HG03196 (cell line): ENCODE measurements around the gene GCK.
"Not testable (repeated sequence)": the region's sequence is repeated elsewhere in the genome, so short reads cannot be mapped to it uniquely, and the experiment has no call there.

Source experiments
- ATAC-seq: cut with Tn5 transposase; IDR thresholded peaks from one replicate; pipeline ENCODE4 v1.9.1; 2021; ENCODE audit not compliant: unreplicated experiment

Gene GCK

DNA sequence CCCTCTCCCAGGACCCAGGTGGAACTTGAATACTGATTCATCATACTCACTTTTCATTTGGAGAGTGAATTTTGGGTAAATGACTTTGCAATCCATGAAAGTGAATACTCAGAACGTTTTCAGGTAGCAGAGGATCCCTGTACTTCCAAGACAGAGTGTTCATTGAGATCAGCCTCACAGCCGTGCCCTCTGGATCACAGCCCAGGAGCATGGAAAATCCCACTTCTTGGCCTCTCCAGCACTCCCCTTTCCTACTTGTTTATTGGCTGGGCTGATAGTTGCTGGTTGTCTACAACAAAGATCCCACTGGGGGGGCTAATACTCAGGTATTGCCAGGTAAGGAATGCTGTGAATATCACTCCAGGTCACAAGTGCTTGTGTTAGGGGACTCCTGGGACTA is 5.9 kb downstream of the GCK start:
- ATAC-seq: no peak

DNA sequence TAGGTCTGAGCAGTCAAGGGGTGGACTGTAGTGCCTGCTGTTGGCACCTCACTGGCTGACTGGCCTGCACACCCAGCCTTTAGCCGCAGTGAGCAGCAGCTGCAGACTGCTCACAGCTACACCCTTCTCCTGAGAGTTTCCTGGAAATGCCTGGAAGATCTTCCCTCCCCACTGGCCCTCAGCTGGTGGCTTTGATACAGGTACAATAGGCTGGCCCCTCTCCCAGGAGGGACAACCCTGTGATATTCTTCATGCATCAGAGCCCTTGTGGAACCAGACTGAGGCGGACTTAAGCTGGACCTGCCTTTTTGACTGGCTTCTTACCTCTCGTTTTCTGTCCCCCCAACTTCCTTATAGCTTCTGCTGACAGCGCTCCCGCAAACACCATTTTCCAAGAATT is 6.4 kb downstream of the GCK start:
- no peak for ATAC-seq

DNA sequence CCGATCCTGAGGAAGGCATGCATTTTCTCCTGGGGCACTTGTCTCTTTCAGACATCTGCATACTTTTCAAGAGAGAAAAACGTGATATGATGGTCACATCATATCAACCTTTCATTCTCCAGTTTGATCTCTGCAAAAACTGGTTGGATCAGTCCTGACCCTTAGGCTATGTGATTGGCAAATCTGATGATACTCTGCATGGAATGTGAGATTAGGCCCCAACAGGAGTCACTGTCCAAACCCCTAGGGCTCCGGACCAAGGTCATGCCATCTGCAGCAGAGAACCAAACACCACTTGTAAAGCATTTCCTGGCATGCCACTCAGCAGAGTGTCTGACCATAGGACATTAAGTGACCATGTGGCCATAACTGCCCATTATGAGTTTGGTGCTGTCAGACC is 8.6 kb downstream of the GCK start:
- no peak for ATAC-seq

DNA sequence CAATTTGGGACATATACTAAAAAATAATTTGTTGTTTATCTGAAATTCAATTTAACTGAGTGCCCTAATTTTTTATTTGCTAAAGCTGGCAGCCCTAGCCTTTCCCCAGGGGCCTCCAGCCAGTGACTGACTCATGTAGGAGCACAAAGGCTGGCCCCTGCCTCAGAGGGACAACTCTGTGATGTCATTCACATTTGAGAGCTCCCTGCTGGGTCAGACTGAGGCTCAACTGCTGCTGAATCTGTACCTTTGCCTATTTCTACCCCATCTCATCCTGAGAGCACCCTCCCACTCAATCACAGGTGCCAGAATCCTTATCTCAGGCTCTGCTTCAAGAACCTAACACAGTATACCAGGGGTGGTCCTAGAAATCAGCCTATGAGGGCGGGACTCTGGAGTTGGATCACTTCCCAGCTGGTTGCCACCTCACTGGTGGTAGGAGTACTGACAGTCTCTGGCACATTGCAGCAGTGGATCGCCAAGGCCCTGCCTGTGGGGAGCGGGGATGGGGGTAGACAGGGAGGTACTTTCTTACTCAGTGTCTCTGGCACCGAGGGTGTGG is 11.6 kb downstream of the GCK start:
- no peak for ATAC-seq

DNA sequence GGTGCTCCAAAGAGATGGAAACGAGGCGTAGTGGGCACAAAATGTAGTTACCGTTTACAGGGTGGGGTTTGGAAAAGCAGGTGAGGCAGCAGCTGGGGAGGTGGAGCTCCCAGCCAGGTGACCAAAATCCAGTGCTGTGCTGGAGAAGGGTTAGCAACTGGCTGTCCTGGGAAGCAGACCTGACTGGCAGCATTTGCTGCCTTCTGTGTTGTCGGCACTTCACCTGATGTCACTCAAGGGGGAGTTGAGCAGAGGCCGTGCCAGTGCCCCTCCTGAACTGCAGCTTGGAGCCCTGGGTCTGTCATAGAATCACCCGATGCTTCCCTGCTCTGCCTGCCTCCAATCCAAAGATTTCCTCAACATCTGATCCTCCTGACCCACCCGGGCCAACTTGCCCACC is 12.8 kb downstream of the GCK start:
- no peak for ATAC-seq

DNA sequence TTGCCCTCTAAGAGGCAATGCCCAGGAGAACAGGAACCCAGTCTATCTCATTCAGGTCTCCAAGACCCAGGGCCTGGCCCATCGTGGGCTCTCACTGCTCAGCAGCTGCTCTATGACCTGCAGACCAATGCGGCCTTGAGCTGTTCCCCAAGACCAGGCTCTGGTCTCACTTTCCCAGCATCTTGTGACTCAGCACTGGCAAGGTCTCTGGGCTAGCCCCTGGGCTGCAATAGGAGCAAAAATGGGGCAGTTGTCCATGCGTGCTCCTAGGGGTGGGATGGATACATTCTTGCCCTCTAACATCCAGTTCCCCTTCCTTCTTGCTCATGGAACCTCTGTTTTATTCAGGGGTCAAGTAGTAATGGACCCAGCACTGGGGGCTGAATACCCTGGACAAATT is 13.5 kb downstream of the GCK start:
- ATAC-seq: no peak

DNA sequence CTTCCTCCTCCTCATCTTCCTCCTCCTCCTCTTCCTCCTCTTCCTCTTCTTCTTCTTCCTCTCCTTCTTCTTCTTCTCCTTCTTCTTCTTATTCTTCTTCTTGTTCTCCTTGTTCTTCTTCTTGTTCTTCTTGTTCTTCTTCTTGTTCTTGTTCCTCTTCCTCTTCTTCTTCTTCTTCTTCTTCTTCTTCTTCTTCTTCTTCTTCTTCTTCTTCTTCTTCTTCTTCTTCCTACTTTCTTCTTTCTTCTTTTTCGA is 14.6 kb downstream of the GCK start:
- not testable (repeated sequence) for ATAC-seq

DNA sequence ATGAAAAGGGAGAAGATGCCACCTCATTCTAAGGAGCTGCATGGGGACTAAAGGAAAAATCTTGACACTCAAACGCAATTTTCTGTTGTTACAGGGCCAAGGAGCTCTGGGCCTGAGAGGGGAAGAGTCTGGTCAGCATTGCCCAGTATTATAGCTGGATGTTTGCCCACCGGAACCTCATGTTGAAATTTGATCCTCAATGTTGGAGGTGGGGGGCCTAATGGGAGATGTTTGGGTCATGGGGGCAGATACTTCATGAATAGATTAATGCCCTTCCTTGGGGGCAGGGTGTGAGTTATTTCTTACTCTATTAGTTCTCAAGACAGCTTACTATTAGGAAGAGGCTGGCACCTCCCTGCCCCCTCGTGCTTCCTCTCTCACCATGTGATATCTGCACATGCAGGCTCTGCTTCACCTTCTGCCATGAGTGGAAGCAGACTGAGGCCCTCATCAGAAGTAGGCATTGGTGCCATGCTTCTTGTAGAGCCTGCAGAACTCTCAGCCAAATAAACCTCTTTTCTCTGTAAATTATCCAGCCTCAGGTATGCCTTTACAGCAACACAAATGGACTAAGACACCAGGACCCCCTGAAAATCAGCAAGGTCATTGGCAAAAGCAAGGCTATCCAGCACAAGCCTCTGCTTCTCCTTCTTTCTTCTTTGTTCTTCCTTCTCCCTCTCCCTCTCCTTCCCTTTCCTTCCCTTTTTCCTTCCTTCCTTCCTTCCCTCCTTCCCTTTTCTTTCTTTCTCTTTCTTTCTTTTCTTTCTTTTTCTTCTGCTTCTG is 15.1 kb downstream of the GCK start:
- no peak for ATAC-seq

DNA sequence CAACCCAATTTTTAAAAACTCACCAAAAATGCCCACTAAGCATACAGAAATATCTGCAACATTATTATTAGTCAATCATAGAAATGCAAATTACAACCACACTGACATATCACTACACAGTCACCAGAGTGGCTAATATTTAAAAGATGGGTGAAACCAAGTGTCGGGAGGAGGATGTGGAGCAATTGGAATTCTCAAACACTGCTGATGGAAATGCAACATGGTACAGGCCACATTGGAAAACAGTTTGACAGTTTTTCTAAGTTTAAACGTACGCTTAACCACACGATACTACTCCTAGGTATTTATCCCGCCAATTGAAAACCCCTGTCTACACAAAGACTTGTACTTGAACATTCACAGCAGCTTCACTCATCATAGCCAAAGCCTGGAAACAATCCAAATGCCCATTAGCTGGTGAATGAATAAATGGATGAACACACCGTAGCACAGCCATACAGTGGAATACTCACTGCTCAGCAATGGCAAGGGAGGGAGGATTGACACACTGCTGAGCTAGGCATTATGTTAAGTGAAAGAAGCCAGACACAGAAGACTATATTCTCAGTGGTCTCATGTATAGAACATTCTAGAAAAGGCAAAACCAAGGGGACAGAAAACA is 16.3 kb downstream of the GCK start:
- no peak for ATAC-seq

DNA sequence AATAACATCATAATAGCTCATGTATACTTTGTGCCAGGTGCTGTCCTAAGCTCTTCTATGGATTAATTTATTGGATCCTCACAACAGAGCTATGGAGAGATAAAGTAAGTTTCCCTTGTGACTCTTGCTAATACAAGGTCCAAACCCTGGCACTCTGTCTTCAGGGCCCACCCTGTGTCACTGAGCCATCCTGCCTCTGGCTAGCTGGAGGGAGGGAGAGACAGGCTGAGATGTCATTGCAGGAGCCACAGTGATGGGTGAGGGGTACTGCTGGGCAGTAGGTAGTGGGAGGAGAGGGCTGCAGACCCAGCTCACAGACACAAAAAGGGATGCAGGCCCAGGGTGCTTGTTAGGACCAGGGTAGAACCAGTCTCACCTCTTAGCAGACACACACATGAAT is 16.9 kb downstream of the GCK start:
- ATAC-seq: no peak

DNA sequence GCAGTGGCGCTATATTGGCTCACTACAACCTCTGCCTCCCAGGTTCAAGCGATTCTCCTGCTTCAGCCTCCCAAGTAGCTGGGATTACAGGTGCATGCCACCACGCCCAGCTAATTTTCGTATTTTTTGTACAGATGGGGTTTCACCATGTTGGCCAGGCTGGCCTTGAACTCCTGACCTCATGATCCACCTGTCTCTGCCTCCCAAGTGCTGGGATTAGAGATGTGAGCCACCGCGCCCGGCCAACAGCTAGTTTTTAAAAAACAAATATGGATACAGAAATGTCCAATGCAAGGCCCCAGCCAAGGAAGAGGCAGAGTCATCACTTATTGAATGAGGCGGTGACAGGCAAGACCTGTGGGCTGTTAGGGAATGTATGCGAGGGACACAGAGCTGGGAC is 17.3 kb downstream of the GCK start:
- not testable (repeated sequence) for ATAC-seq

DNA sequence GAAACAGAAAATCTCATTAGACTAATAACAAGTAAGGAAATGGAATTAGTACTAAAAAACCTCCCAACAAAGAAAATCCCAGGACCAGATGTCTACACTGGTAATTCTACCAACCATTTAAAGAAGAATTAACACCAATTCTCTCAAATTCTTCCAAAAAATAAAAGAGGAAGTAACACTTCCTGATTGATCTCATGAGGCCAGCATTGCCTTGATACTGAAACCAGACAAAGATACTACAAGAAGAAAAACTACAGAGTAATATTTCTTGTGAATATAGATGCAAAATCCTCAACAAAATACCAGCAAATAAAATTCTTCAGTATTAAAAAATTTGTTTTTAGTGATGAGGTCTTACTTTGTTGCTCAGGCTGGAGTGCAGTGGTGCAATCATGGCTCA is 21.3 kb downstream of the GCK start:
- ATAC-seq: no peak

DNA sequence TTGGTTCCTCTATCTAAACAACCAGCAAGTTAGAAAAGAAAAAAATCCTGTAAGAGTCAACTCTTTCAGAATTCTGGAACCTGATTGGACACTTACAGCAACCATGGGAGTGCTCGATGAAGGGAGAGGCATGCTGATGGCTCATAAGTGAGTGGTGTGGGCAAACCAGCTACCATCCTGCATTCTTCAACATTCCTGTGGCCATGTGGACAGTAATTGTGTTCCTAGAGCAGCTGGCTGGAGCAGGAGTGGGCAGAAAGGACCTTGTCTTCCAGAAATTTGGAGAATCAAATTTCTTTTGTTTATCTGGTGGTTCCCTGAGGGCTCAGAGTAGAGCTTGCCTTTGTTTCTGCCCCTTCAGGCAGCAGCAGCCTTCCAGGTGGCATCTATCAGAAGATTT is 25.6 kb downstream of the GCK start:
- no peak for ATAC-seq

DNA sequence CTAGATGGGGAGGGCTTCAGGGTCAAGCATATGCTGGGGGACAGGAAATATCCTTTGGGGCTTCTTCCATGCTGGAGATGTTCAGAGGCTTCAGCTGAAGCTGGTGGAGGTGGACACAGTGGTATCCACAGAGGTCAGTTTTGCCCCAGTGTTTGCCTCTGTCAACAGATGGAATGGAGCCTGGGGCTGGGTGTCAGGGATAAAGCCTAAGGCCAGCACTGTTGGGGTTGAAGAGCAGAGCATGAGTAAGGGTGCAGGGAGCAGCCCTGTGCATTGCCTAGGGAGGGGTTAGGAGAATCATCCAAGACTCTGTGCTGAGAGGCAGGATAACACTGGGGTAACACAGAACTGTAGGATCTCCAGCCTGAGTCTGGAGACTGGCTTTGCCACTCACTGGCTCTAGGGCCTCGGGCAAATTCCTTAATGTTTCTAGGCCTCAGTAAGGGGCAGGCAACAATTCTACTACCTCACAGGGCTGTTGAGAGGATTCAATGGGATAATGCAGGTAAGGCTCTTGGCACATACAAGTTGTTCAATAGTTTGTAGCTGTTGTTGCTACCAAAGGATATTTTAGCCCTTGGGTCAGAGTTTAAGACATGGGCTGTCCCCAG is 26.3 kb downstream of the GCK start:
- no peak for ATAC-seq

DNA sequence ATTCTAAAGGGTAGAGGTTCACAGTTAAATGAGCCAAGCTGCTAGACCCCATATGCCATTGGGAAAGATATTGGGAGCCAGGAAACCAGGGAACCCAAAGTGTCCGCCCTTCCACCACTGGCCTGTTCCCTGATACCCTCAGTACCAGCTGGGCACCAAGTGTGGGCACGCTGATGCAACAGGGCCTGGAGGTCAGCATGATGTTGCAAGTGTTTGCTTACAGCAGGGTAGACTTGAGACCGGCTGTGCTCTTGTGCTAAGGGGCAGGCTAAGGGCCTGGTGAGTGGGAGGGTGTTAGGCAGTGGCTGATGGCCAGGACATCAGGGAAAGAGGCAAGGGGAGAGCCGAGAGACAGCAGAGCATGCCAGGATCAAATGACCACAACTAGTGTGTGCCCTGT is 27.1 kb downstream of the GCK start:
- no peak for ATAC-seq

DNA sequence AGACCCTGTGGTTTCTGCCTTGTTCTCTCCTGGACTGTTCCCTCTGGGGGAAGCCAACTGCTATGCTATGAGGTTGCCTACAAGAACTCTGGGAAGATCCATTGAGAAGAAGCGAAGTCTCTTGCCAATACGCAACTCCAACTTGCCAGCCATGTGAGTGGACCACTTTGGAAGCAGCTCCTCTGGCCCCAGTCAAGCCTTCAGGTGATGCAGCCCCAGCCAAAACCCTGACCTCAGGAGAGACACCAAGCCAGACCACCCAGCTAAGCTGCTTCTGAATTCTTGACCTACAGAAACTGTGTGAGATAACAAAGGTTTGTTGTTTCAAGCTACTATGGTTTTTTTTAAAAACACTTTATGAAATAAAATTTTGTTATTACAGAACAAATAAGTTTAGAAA is 27.9 kb downstream of the GCK start:
- no peak for ATAC-seq

DNA sequence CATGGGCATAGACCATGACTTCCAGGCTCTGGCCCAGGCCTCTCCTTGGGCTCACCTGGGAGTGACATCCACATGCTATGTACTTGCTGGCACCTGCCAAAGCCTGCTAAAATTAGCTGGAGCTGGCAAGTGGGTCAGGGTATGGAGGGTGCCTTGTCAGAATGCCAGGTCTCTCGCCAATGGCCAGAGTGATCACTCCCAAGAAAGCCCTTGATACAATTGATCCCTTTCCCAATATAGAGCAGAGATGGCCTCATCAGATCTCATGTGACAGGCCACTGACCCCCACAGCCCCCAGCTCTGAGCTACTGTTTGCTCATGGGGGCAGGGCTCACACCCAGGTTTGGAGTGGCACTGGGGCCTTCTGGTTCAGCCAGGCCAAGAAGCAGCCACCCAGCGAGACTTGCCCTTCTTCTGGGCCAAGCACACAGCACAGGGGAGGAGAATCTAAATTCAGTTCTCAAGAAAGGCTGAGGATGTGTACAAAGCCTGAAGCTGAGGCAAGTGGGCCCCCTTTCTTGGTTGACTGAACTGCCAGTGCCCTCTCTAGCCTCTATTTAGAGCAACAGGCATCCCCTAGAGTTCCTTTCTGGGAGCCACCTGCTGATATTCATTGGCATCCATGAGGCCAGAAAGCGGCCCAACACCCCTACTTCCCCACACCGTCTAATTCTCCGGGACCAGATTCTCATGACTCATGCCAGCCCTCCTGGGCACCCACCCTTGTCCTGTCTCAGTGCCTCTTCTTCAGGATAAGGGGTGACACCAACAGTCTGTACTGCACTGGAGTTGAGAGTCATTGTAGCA is 29.2 kb downstream of the GCK start:
- no peak for ATAC-seq

DNA sequence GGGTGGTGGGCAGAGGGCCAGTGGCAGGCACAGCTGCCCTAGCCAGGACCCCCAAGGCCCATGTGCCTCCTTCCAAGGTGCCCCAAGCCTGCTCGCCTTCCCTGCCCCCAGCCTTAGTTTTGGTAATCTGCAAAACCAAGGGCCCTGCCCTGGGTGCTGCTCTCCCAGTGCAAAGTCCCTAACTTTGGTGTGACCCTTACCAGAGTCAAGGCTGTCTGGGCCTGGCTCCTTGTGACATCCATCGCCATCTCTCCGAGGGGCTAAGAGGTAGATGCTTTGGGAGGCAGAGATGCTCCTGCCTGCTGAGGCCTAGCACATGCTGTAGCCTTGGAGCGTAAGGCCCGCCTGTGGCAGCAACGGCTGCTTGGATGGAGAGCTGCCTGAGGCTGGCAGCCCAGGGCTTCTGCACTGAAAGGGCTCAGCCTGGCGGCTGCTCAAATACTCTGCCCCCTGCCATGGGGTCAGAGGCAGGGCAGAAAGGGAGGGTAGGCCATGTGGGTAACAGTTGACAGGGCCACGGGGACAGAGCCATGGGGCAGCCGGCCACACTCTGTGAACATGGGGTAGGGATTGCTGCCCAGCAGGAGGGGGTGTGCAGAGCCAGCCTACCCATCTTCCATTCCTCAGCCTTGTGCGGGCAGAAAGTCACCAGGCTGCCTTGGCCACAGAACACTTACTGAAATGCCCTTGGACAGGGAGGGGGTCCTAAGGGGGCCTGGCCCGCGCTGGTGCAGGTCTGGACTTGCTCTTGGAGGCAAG is 30.2 kb downstream of the GCK start:
- no peak for ATAC-seq

DNA sequence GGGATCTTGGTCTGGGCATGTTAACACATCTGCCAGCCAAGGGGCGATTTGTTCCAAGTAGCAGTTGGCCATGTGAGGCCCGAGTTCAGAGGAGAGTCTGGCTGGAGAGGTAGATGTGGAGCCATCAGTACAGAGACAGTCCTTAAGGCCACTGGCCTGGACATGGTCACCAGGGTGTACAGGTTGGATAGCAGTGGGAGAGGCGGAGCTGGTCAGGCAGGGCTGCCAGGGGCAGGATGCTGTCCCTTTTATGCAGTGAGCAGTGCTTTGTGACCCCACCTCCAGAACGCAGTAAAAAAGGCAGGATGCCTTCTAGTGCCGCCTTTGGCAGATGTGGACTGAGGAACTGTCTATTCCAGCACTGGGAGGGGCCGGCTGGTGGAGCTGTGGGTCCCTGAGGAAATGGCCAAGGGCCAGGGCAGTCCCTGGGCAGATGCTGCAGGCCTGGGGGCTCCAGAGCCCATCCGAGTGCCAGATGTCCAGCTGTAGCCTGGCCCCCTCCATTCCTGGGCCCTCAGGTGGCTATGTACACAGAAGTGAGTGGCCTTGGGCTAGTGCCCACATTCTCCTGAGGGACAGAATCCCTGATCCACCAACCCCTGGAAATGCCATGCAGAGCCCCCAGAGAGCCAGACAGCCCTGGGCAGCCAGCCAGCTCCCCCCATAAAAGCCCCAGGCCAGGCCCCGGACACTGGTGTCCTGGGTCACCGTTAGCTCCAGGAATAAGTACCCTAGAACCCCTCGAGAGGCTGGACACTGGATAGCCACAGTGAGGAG is 31.0 kb downstream of the GCK start:
- ATAC-seq: no peak
